ENCODE results near the gene DCK. TPM values are rescaled to one million over a fixed set of nuclear protein-coding genes. Genes with fewer than 3 reads are reported as not detected.
"Not testable (repeated sequence)": the region's sequence is repeated elsewhere in the genome, so short reads cannot be mapped to it uniquely, and the experiment has no call there.

Gene DCK
- total RNA-seq, 1 donor from 2014 or later, result 10.8 TPM

- H3K27ac Mint-ChIP-seq (ENCODE audit: unreplicated experiment), result no peak overlapping the region
- no peaks in the 10 kb centered on the region for H3K27me3 ChIP-seq (ENCODE audit: insufficient read depth, low read length)
- FAIRE-seq, result no peak
- no peaks in the 10 kb centered on the region for H3K9me3 ChIP-seq (ENCODE audit: insufficient read depth, low read depth, low read length)
- peaks cover 20% of the 10 kb centered on the region for H3K36me3 Mint-ChIP-seq (ENCODE audit: low read depth, unreplicated experiment)
- no peak overlapping the region for H3K4me3 ChIP-seq (ENCODE audit: insufficient read depth, low read depth, low read length)
- H3K4me1 ChIP-seq (ENCODE audit: insufficient read depth, low read length), result peaks cover 10% of the 10 kb centered on the region
- no peak for DNase-seq (ENCODE audit: low read depth)
- H4K20me1 ChIP-seq (ENCODE audit: insufficient read depth, low read length), result no peaks in the 10 kb centered on the region
- H3K4me1 Mint-ChIP-seq (ENCODE audit: low read depth, unreplicated experiment), result peaks cover 7% of the 10 kb centered on the region
- H3K27ac ChIP-seq (ENCODE audit: low read depth, low read length), result no peak overlapping the region
- no peak overlapping the region for H3K4me3 Mint-ChIP-seq (ENCODE audit: unreplicated experiment)
- no peak overlapping the region for H3K9ac ChIP-seq (ENCODE audit: low read length)
- H3K36me3 ChIP-seq (ENCODE audit: insufficient read depth, low read length), result no peaks in the 10 kb centered on the region
- no peaks in the 10 kb centered on the region for H3K27me3 Mint-ChIP-seq (ENCODE audit: low read depth, unreplicated experiment)
- no peak overlapping the region for H3K4me2 ChIP-seq (ENCODE audit: low read length)
- no peak overlapping the region for H2AFZ ChIP-seq (ENCODE audit: low read depth, low read length)
- H3K79me2 ChIP-seq (ENCODE audit: insufficient read depth, low read length), result peaks cover 74% of the 10 kb centered on the region
- peaks cover 5% of the 10 kb centered on the region for H3K9me3 Mint-ChIP-seq (ENCODE audit: unreplicated experiment)
- no peak for TF ChIP-seq EZH2 (IDR thresholded peaks at IDR 0.05; ENCODE audit: insufficient read depth, low read length)
- no peak for TF ChIP-seq CTCF (IDR thresholded peaks at IDR 0.05; ENCODE audit: insufficient read depth, low read depth, low read length)
Measured at GRCh38 chr4:71004281-71004851, 10.9 kb downstream of the DCK start.

GRCh38 chr4:71005025-71005424 is 11.6 kb downstream of the DCK start:
- not testable (repeated sequence) for H3K36me3 ChIP-seq (ENCODE audit: insufficient read depth, low read length); H3K4me3 Mint-ChIP-seq (ENCODE audit: unreplicated experiment); H3K9me3 ChIP-seq (ENCODE audit: insufficient read depth, low read depth, low read length); H2AFZ ChIP-seq (ENCODE audit: low read depth, low read length); H4K20me1 ChIP-seq (ENCODE audit: insufficient read depth, low read length); H3K27ac ChIP-seq (ENCODE audit: low read depth, low read length); H3K4me3 ChIP-seq (ENCODE audit: insufficient read depth, low read depth, low read length); DNase-seq (ENCODE audit: low read depth); FAIRE-seq; H3K27ac Mint-ChIP-seq (ENCODE audit: unreplicated experiment); H3K4me2 ChIP-seq (ENCODE audit: low read length); H3K27me3 Mint-ChIP-seq (ENCODE audit: low read depth, unreplicated experiment); H3K9ac ChIP-seq (ENCODE audit: low read length); H3K27me3 ChIP-seq (ENCODE audit: insufficient read depth, low read length); H3K9me3 Mint-ChIP-seq (ENCODE audit: unreplicated experiment)
- Mint-ChIP-seq H3K4me1 (ENCODE audit: low read depth, unreplicated experiment) (peaks cover 14% of the 10 kb centered on the region), H3K36me3 (ENCODE audit: low read depth, unreplicated experiment) (peaks cover 15% of the 10 kb centered on the region)
- H3K79me2 ChIP-seq (ENCODE audit: insufficient read depth, low read length), result peaks cover 77% of the 10 kb centered on the region
- H3K4me1 ChIP-seq (ENCODE audit: insufficient read depth, low read length), result peaks cover 16% of the 10 kb centered on the region

GRCh38 chr4:71006203-71006907 is 12.9 kb downstream of the DCK start:
- H3K4me2 ChIP-seq (ENCODE audit: low read length), result no peak overlapping the region
- H3K9ac ChIP-seq (ENCODE audit: low read length), result no peak overlapping the region
- TF ChIP-seq CTCF (IDR thresholded peaks at IDR 0.05; ENCODE audit: insufficient read depth, low read depth, low read length), result no peak
- TF ChIP-seq EZH2 (IDR thresholded peaks at IDR 0.05; ENCODE audit: insufficient read depth, low read length), result no peak
- no peaks in the 10 kb centered on the region for H3K27me3 ChIP-seq (ENCODE audit: insufficient read depth, low read length)
- Mint-ChIP-seq H3K27me3 (ENCODE audit: low read depth, unreplicated experiment) (no peaks in the 10 kb centered on the region), H3K4me1 (ENCODE audit: low read depth, unreplicated experiment) (peaks cover 14% of the 10 kb centered on the region), H3K4me3 (ENCODE audit: unreplicated experiment) (no peak overlapping the region), H3K36me3 (ENCODE audit: low read depth, unreplicated experiment) (peaks cover 4% of the 10 kb centered on the region), H3K27ac (ENCODE audit: unreplicated experiment) (no peak overlapping the region), H3K9me3 (ENCODE audit: unreplicated experiment) (no peaks in the 10 kb centered on the region)
- FAIRE-seq (no peak), DNase-seq (ENCODE audit: low read depth) (no peak)
- H2AFZ ChIP-seq (ENCODE audit: low read depth, low read length), result no peak overlapping the region
- no peak overlapping the region for H3K4me3 ChIP-seq (ENCODE audit: insufficient read depth, low read depth, low read length)
- H3K9me3 ChIP-seq (ENCODE audit: insufficient read depth, low read depth, low read length), result no peaks in the 10 kb centered on the region
- H3K36me3 ChIP-seq (ENCODE audit: insufficient read depth, low read length), result no peaks in the 10 kb centered on the region
- H3K27ac ChIP-seq (ENCODE audit: low read depth, low read length), result no peak overlapping the region
- no peaks in the 10 kb centered on the region for H4K20me1 ChIP-seq (ENCODE audit: insufficient read depth, low read length)
- H3K4me1 ChIP-seq (ENCODE audit: insufficient read depth, low read length), result peaks cover 18% of the 10 kb centered on the region
- peaks cover 77% of the 10 kb centered on the region for H3K79me2 ChIP-seq (ENCODE audit: insufficient read depth, low read length)
